Measurements from ENCODE around the gene TTC23.

- TF ChIP-seq EZH2 (IDR thresholded peaks at IDR 0.05; ENCODE audit: borderline replicate concordance, low read depth, low read length, severe bottlenecking) (no peak), MAX (IDR thresholded peaks at IDR 0.05; ENCODE audit: insufficient read depth, insufficient read length) (no peak), CTCF (IDR thresholded peaks at IDR 0.05; ENCODE audit: extremely low read depth in 1 of 2, insufficient read depth in 1 of 2, low read depth in 1 of 2, low read length in 2 of 2) (no peak)
Measured at GRCh38 chr15:99134317-99134821, 115.0 kb downstream of the TTC23 start.

Data from endothelial cell of umbilical vein (primary cell).